H1 (cell line): Measurements from ENCODE around the gene MYOZ2. TPM values are rescaled to one million over a fixed set of nuclear protein-coding genes. Genes with fewer than 3 reads are reported as not detected.

Experiments used
- CTCF ChIA-PET: fragments of 300-600 bp; sonication (Branson Sonifier 250); formaldehyde crosslinking; loops from one replicate; lab custom pipeline; 2021; ENCODE audit not compliant: partially characterized antibody; lab: Charles Lee
- POLR2A ChIA-PET: fragments of 300-600 bp; sonication (Branson Sonifier 250); formaldehyde crosslinking; loops from one replicate; lab custom pipeline; 2021; ENCODE audit warnings: inconsistent platforms; ENCODE audit not compliant: partially characterized antibody; lab: Charles Lee
- DNase-seq, 2 experiments: peaks; one replicate each; pipeline versions ENCODE4 v3.0.0 to v3.0.0-alpha.2; 2010 to 2022; ENCODE audit warnings: low spot score in 2 of 2, low read depth in 1 of 2, mixed read lengths in 1 of 2
- FAIRE-seq: peaks from 2 replicates; lab custom pipeline; 2011; peaks lifted over from hg19 to GRCh38; lab: Jason Lieb, UNC
- H2AFZ ChIP-seq: 2 replicates; pipeline ENCODE4 v1.8.1; 2012; ENCODE audit warnings: low read length, inconsistent platforms
- H2AK5ac ChIP-seq: 2 replicates; pipeline ENCODE4 v1.6.1; 2013; ENCODE audit warnings: low read depth, low read length
- H2BK120ac ChIP-seq: replicated peaks from 2 replicates; pipeline ENCODE3; 2013; ENCODE audit warnings: low read depth, low read length, inconsistent platforms
- H2BK12ac ChIP-seq: 2 replicates; pipeline ENCODE4 v1.6.1; 2013; ENCODE audit warnings: low read depth, low read length
- H2BK15ac ChIP-seq: 2 replicates; pipeline ENCODE4 v1.6.1; 2013; ENCODE audit warnings: low read length
- H2BK20ac ChIP-seq: 2 replicates; pipeline ENCODE4 v1.6.1; 2013; ENCODE audit warnings: low read length
- H2BK5ac ChIP-seq: 2 replicates; pipeline ENCODE4 v1.6.1; 2013; ENCODE audit warnings: low read depth, low read length
- H3K14ac ChIP-seq: 2 replicates; pipeline ENCODE4 v1.6.1; 2013; ENCODE audit warnings: inconsistent platforms; ENCODE audit not compliant: insufficient read length
- H3K18ac ChIP-seq: 2 replicates; pipeline ENCODE4 v1.6.1; 2013; ENCODE audit warnings: low read length; ENCODE audit errors: extremely low read depth
- H3K23ac ChIP-seq: 2 replicates; pipeline ENCODE4 v1.6.1; 2013; ENCODE audit warnings: inconsistent platforms; ENCODE audit not compliant: insufficient read length
- H3K23me2 ChIP-seq: 2 replicates; pipeline ENCODE4 v1.6.1; 2013; ENCODE audit warnings: low read depth, low read length
- H3K27ac ChIP-seq: 2 replicates; pipeline ENCODE4 v1.6.1; 2011; ENCODE audit warnings: low read depth, low read length, inconsistent platforms
- H3K27me3 ChIP-seq, 4 experiments: replicated peaks in 1 of 4; 1 replicate in 1 of 4; 2 replicates in 3 of 4; pipeline versions ENCODE4 v1.6.1 to v1.8.1; 2011 to 2013; ENCODE audit warnings: low read length in 3 of 4, mild to moderate bottlenecking in 3 of 4, inconsistent platforms in 2 of 4, mixed read lengths in 2 of 4, moderate library complexity in 1 of 4; ENCODE audit not compliant: control insufficient read depth in 3 of 4, insufficient read depth in 3 of 4; ENCODE audit errors: extremely low read depth in 1 of 4
- H3K36me3 ChIP-seq, 4 experiments: 2 replicates each; pipeline versions ENCODE4 v1.6.1 to v1.8.1; 2011 to 2013; ENCODE audit warnings: mild to moderate bottlenecking in 4 of 4, low read length in 3 of 4, moderate library complexity in 2 of 4, control low read depth in 1 of 4, inconsistent platforms in 1 of 4; ENCODE audit not compliant: insufficient read depth in 4 of 4, control insufficient read depth in 2 of 4
- H3K4ac ChIP-seq: replicated peaks from 2 replicates; pipeline ENCODE3; 2013; ENCODE audit warnings: low read length, low read depth, mixed read lengths, inconsistent platforms; ENCODE audit not compliant: insufficient read length
- H3K4me1 ChIP-seq, 4 experiments: replicated peaks in 1 of 4; 1 replicate in 1 of 4; 2 replicates in 3 of 4; pipeline versions ENCODE4 v1.6.1 to v1.8.1; 2011 to 2013; ENCODE audit warnings: low read length in 3 of 4, inconsistent platforms in 2 of 4, mixed read lengths in 1 of 4; ENCODE audit not compliant: insufficient read depth in 4 of 4, control insufficient read depth in 3 of 4
- H3K4me2 ChIP-seq, 2 experiments: 2 replicates each; pipeline versions ENCODE4 v1.6.1 to v1.8.1; 2011 to 2013; ENCODE audit warnings: low read depth in 2 of 2, low read length in 2 of 2, control low read depth in 1 of 2, inconsistent platforms in 1 of 2, mild to moderate bottlenecking in 1 of 2; ENCODE audit not compliant: insufficient read depth in 1 of 2
- H3K4me3 ChIP-seq, 4 experiments: fragments of 200-600, 300-600 bp in 1 of 4; sonication (generic), shearing (Covaris generic), sonication (Bioruptor Twin) in 1 of 4; 2 replicates each; pipeline versions ENCODE4 v1.5.1 to v1.8.1; 2011 to 2016; ENCODE audit warnings: low read length in 4 of 4, low read depth in 3 of 4, control low read depth in 2 of 4, inconsistent platforms in 2 of 4, mild to moderate bottlenecking in 2 of 4, mixed read lengths in 1 of 4, moderate library complexity in 1 of 4; ENCODE audit not compliant: insufficient read depth in 2 of 4; ENCODE audit errors: extremely low read depth in 1 of 4
- H3K56ac ChIP-seq: replicated peaks from 2 replicates; pipeline ENCODE3; 2013; ENCODE audit warnings: low read depth, mild to moderate bottlenecking, mixed read lengths, low read length, inconsistent platforms; ENCODE audit not compliant: insufficient read length
- H3K79me1 ChIP-seq: 2 replicates; pipeline ENCODE4 v1.6.1; 2013; ENCODE audit warnings: low read depth, low read length, control low read depth
- H3K79me2 ChIP-seq, 2 experiments: 2 replicates each; pipeline versions ENCODE4 v1.6.1 to v1.8.1; 2012 to 2013; ENCODE audit warnings: low read length in 2 of 2, mild to moderate bottlenecking in 2 of 2, inconsistent platforms in 1 of 2; ENCODE audit not compliant: insufficient read depth in 2 of 2, control insufficient read depth in 1 of 2
- H3K9ac ChIP-seq, 4 experiments: replicated peaks in 1 of 4; 1 replicate in 1 of 4; 2 replicates in 3 of 4; pipeline versions ENCODE4 v1.6.1 to v1.8.1; 2011 to 2013; ENCODE audit warnings: low read depth in 3 of 4, low read length in 3 of 4, control low read depth in 2 of 4, mild to moderate bottlenecking in 2 of 4, moderate library complexity in 2 of 4, inconsistent platforms in 1 of 4; ENCODE audit errors: extremely low read depth in 1 of 4
- H3K9me3 ChIP-seq, 2 experiments: 2 replicates each; pipeline versions ENCODE4 v1.6.1 to v1.8.1; 2012 to 2013; ENCODE audit warnings: mild to moderate bottlenecking in 2 of 2, moderate library complexity in 2 of 2, control low read depth in 1 of 2, inconsistent platforms in 1 of 2, low read depth in 1 of 2, low read length in 1 of 2, mixed read lengths in 1 of 2; ENCODE audit not compliant: insufficient read depth in 2 of 2
- H4K20me1 ChIP-seq, 2 experiments: replicated peaks in 1 of 2; 2 replicates each; pipeline versions ENCODE3 to v1.8.1; 2011 to 2013; ENCODE audit warnings: inconsistent platforms in 2 of 2, low read length in 2 of 2, mild to moderate bottlenecking in 1 of 2; ENCODE audit not compliant: insufficient read depth in 2 of 2, control insufficient read depth in 1 of 2
- H4K5ac ChIP-seq: 2 replicates; pipeline ENCODE4 v1.6.1; 2013; ENCODE audit warnings: low read length, low read depth, mixed read lengths, inconsistent platforms; ENCODE audit not compliant: insufficient read length
- H4K8ac ChIP-seq: 2 replicates; pipeline ENCODE4 v1.8.0; 2013; ENCODE audit warnings: mild to moderate bottlenecking, moderate library complexity, low read length, inconsistent platforms; ENCODE audit not compliant: insufficient read depth; ENCODE audit errors: extremely low read depth
- H4K91ac ChIP-seq: replicated peaks from 2 replicates; pipeline ENCODE3; 2013; ENCODE audit warnings: low read length, mixed read lengths, inconsistent platforms; ENCODE audit not compliant: insufficient read length
- CBX8 ChIP-seq: fragments of 300-800, 300-1000 bp; sonication (generic); IDR thresholded peaks from 2 replicates; pipeline ENCODE4 v1.7.1; 2016; ENCODE audit warnings: low read depth, low read length, borderline replicate concordance
- NRF1 ChIP-seq: IDR thresholded peaks from 2 replicates; pipeline ENCODE4 v1.6.1; 2011; ENCODE audit warnings: mild to moderate bottlenecking, low read depth, low read length, improper control_type of control experiment
- SIRT6 ChIP-seq: IDR thresholded peaks from one replicate; pipeline ENCODE4 v1.7.1; 2012; ENCODE audit warnings: low read length, inconsistent platforms
- SP4 ChIP-seq: IDR thresholded peaks from 2 replicates; pipeline ENCODE4 v1.6.1; 2012; ENCODE audit warnings: low read length, inconsistent platforms
- TBP ChIP-seq: IDR thresholded peaks from 2 replicates; pipeline ENCODE4 v1.6.1; 2011; ENCODE audit warnings: low read depth, low read length, improper control_type of control experiment
- WGBS, 2 experiments: shearing (Covaris generic) in 1 of 2; methylation state at CpG; one replicate each; pipeline versions ENCODE4 v1.1.6 to v1.1.7; 2013 to 2015; ENCODE audit warnings: low lambda C conversion rate in 2 of 2, mixed read lengths in 2 of 2, inconsistent platforms in 1 of 2, low coverage in 1 of 2, missing lambda C conversion rate in 1 of 2; ENCODE audit not compliant: insufficient replicate concordance in 2 of 2, insufficient coverage in 1 of 2, insufficient read length in 1 of 2; ENCODE audit errors: extremely low coverage in 1 of 2, missing lambda C conversion rate in 1 of 2; 5-methylcytosine and 5-hydroxymethylcytosine counted together
- polyA plus RNA-seq, 7 experiments: library from polyadenylated mRNA; depleted of rRNA in 3 of 7; stranded (reverse) in 5 of 7; unstranded in 2 of 7; fragments of >200 nt in 5 of 7; fragments of 200-250 nt in 2 of 7; gene quantifications; 1 replicate in 5 of 7; 2 replicates in 1 of 7; 4 replicates in 1 of 7; pipeline versions ENCODE4 v1.2.1 to v1.2.3, GENCODE V29; 2011 to 2013; ENCODE audit warnings: missing spikeins in 2 of 7, mixed read lengths in 2 of 7
- total RNA-seq: library from RNA; stranded (reverse); fragmentation: NEBNext Ultra II Directional; extraction: Animal tissue kit (Norgen Biotek cat#: 25700); gene quantifications from 2 replicates; pipeline ENCODE4 v1.2.1, GENCODE V29; 2021
- TF ChIP-seq, protein P1 (sequence below): IDR thresholded peaks from 2 replicates; pipeline ENCODE4 v1.6.1; 2012; ENCODE audit warnings: low read length, inconsistent platforms

Gene MYOZ2
- total and polyA plus RNA-seq, 2 of the 8 experiments (the other 6 are each of a cell fraction or from before 2014, with no cell fraction given) = not detected

DNA sequence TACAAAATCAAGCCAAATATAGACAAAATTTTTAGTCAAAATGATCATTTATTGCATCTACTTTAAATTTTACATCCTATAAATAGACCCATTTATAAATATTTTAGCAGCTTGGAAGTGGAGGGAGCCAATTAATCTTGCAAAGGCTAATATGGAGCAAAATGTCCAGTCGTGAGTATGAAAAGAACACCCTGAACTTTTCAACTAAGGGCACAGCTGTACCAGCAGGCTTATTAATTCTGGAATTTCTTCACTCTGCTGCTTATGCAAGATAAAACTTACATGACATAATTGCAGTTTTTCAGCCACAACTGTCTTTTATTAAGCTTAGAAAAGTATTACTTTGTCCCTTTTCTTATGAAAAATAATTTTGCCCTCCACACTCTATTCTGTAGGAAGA lies 54.0 kb downstream of the MYOZ2 start:
- CTCF ChIA-PET = interaction anchor here (0.6 to 1.0 kb wide), 3 partner anchors 16 to 132 kb away, joined by 3 to 4 read pairs (median 4); no protein-coding TSS in a partner anchor
- WGBS, 2 experiments = 80% methylated on average over 1 of the region's 1 CpG; no CpG with 5 or more reads in 1 of the 2 experiments

More for the DNA sequence above, 54.0 kb downstream of the MYOZ2 start:
- H3K4me3 ChIP-seq = no peak overlapping the region
- H2BK5ac ChIP-seq = no peak overlapping the region
- no peak overlapping the region for H3K18ac ChIP-seq
- H4K5ac ChIP-seq = no peak overlapping the region
- no peaks in the 10 kb centered on the region for H3K79me1 ChIP-seq
- no peaks in the 10 kb centered on the region for H3K23me2 ChIP-seq
- H3K9me3 ChIP-seq = no peaks in the 10 kb centered on the region
- H3K4ac ChIP-seq = no peak overlapping the region
- no peak overlapping the region for H4K91ac ChIP-seq
- no peak overlapping the region for H3K4me2 ChIP-seq
- H3K36me3 ChIP-seq = no peaks in the 10 kb centered on the region
- H3K4me1 ChIP-seq = no peaks in the 10 kb centered on the region
- H2BK15ac ChIP-seq = no peak overlapping the region
- H3K56ac ChIP-seq = no peak overlapping the region
- no peak overlapping the region for H3K23ac ChIP-seq
- no peak overlapping the region for H3K9ac ChIP-seq
- no peak overlapping the region for H3K14ac ChIP-seq
- H2AFZ ChIP-seq = no peak overlapping the region
- no peaks in the 10 kb centered on the region for H4K20me1 ChIP-seq
- no peak overlapping the region for H3K27ac ChIP-seq
- POLR2A ChIA-PET = interaction anchor here (1.0 kb wide), 1 partner anchor 22 kb away, joined by 5 read pairs; the partner anchor contains the start of gene USP53
- H2BK12ac ChIP-seq = no peak overlapping the region
- no peak overlapping the region for H4K8ac ChIP-seq
- DNase-seq = no peak
- H2AK5ac ChIP-seq = no peak overlapping the region
- H3K79me2 ChIP-seq = no peaks in the 10 kb centered on the region
- no peak for FAIRE-seq
- H2BK120ac ChIP-seq = no peak overlapping the region
- no peaks in the 10 kb centered on the region for H3K27me3 ChIP-seq
- TF ChIP-seq SP4 (no peak), TBP (no peak), SIRT6 (no peak), NRF1 (no peak), CBX8 (no peak)
- TF ChIP-seq, protein P1, sequence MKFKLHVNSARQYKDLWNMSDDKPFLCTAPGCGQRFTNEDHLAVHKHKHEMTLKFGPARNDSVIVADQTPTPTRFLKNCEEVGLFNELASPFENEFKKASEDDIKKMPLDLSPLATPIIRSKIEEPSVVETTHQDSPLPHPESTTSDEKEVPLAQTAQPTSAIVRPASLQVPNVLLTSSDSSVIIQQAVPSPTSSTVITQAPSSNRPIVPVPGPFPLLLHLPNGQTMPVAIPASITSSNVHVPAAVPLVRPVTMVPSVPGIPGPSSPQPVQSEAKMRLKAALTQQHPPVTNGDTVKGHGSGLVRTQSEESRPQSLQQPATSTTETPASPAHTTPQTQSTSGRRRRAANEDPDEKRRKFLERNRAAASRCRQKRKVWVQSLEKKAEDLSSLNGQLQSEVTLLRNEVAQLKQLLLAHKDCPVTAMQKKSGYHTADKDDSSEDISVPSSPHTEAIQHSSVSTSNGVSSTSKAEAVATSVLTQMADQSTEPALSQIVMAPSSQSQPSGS = no peak
- H2BK20ac ChIP-seq = no peak overlapping the region
